ENCODE measurements around the gene HAT1.
"Not testable (repeated sequence)": the region's sequence is repeated elsewhere in the genome, so short reads cannot be mapped to it uniquely, and the experiment has no call there.

The HAT1 gene

DNA sequence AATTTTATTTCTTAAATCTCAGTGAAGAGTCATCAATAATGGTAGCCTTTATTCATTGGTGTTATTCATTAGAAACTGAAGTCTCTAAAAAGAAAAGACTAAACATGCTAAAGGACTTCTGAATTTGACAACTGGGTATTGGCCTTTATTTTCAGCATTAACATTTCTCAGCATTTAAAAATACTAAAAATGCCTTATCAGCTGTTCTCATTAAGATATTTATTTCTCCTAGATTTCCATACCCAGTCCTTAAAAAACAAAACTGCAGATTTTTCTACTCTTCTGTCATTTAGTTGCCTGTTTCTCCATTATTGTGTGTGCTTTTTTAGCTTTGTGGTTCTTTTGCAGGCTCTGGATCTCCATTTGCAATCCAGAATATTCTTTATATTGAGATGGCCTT, 46.2 kb downstream of the HAT1 start:
- in situ Hi-C loops (cut with MboI; ENCODE audit: low sequenced_read_pairs) = no loop called here

GRCh38 chr2:171972329-171972982, 50.2 kb downstream of the HAT1 start:
- in situ Hi-C loops (cut with MboI; ENCODE audit: low sequenced_read_pairs) = no loop called here

DNA sequence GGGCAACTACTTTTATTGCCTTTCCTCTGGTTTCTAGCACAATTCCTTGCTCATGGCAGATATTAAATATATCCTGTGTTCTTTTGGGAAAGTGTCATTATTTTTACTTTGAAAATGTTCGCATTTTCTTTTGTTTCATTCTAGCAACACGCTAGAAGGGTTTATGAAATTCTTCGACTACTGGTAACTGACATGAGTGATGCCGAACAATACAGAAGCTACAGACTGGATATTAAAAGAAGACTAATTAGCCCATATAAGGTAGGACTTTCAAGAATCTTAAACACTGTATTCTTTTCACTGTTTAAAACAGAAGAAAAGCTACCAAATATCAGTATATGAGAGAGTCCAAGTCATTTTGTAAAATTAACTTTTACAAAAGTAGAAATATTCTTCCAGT, 56.8 kb downstream of the HAT1 start:
- in situ Hi-C loops (cut with MboI; ENCODE audit: low sequenced_read_pairs) = no loop called here

DNA sequence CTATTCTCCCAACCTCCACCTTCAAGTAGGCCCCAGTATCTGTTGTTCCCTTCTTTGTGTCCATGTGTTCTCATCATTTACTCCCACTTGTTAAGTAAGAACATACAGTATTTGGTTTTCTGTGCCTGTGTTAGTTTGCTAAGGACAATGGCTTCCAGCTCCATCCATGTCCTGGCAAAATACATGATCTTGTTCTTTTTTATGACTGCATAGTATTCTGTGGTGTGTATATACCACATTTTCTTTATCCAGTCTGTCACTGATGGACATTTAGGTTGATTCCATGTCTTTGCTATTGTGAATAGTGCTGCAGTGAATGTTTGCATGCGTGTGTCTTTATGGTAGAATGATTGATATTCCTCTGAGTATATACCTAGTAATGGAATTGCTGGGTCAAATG, 61.7 kb downstream of the HAT1 start:
- in situ Hi-C loops (cut with MboI; ENCODE audit: low sequenced_read_pairs) = not testable (repeated sequence)

DNA sequence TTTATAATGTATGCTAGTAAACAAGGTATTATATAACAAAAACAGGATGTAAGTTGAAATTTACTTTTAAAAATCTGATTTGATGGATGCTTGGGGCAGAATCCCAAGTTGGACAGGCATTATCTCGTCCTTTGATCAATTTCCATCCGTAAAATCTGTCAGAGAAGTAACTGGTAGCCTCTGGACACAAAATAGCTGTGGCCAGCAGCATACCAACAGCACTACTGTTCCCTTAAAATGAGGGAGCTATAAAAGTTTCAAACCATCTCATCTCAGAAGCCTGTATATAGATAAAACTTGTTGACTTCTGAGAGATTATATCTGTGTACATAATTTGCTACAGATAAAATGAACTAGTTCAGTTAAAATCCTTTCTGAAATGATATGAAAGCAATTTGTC, 62.8 kb downstream of the HAT1 start:
- in situ Hi-C loops (cut with MboI; ENCODE audit: low sequenced_read_pairs) = no loop called here

GRCh38 chr2:171986778-171987177, 64.5 kb downstream of the HAT1 start:
- in situ Hi-C loops (cut with MboI; ENCODE audit: low sequenced_read_pairs) = no loop called here

DNA sequence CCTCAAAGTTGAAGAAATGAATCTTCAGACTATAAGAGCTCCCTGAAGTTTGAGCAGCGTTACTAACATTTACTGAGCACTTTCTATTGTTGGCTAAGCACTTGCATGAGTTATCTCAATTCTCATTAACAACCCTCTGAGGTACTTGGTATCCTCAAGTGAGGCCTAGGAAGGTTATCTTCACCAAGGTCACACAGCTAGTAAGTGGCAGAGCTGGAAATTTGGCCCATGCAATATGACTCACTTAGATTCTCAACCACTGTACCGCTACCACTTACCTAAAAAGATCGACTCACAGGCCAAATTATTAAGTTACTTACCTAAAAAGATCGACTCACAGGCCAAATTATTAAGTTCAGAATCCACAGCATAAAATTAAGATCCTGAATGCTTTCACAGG, 68.8 kb downstream of the HAT1 start:
- in situ Hi-C loops (cut with MboI; ENCODE audit: low sequenced_read_pairs) = no loop called here

DNA sequence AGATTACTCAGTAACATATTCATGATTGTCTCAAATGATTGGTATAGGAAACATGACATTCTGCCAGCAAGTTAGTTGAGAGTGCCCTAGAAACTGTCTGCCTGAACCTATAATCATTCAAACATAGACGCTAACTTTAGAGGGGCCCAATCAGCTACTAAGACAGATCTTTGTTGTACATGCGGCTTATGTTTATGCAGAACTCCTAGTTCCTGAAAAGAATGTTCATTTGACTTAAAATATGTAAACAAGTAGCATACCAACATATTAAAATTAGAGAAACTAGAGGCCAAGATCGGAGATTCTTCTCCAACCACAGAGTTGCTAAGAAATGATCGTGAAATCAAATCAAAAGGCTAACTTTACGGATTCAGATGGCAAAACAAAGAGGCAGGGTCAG, 73.3 kb downstream of the HAT1 start:
- in situ Hi-C loops (cut with MboI; ENCODE audit: low sequenced_read_pairs) = no loop called here

- in situ Hi-C loops (cut with MboI; ENCODE audit: low sequenced_read_pairs) = no loop called here
Measured at GRCh38 chr2:171996021-171996420, 73.8 kb downstream of the HAT1 start.

GRCh38 chr2:171997031-171997430, 74.8 kb downstream of the HAT1 start:
- in situ Hi-C loops (cut with MboI; ENCODE audit: low sequenced_read_pairs) = not testable (repeated sequence)

DNA sequence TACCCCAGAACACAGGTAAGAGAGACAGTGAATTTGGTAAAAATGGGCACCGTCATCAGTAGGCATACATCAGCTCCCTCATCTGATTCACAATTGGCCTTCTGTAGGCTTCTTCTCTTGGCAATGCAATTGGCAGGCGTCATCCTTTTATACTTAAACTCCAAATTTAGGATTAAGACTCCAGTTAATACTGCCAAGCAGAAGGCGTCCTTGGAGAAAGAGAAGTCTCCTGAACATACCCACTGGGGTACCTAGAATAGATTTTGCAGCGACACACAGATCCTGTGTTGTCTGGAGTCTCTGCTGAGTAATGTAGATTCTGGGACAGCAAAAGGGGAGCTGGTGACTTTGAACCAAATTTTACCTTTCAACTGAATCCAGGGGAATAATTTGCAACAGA, 76.9 kb downstream of the HAT1 start:
- in situ Hi-C loops (cut with MboI; ENCODE audit: low sequenced_read_pairs) = no loop called here

- in situ Hi-C loops (cut with MboI; ENCODE audit: low sequenced_read_pairs) = no loop called here
Measured at GRCh38 chr2:171999604-172000469, 77.6 kb downstream of the HAT1 start, which contains the start of gene METAP1D. Gene METAP1D, plus strand, starts transcription at chr2:171999953. Its CDS starts 17 bp downstream, at chr2:171999970.

- in situ Hi-C loops (cut with MboI; ENCODE audit: low sequenced_read_pairs) = no loop called here
Measured at GRCh38 chr2:172000696-172001361, 78.6 kb downstream of the HAT1 start.

GRCh38 chr2:172007372-172007771, 85.1 kb downstream of the HAT1 start:
- in situ Hi-C loops (cut with MboI; ENCODE audit: low sequenced_read_pairs) = no loop called here

DNA sequence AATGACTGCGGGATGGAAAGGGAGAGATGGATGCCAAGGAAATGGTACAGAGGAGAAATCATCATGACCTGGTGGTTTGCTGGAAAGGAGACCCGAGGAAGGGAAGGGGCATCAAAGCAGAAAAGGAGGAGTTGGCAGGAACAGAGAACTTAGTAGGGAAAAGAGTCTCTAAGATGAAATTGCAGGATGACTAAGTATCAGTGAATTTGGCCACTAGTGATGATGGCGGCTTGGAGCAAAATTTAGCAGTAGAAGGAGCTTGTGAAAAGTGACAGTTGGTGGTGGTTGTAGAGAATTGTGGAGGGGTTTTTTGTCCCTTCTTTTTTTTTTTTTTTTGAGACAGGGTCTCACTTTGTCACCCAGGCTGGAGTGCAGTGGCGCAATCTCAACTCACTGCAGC, 87.6 kb downstream of the HAT1 start:
- in situ Hi-C loops (cut with MboI; ENCODE audit: low sequenced_read_pairs) = no loop called here

- in situ Hi-C loops (cut with MboI; ENCODE audit: low sequenced_read_pairs) = no loop called here
Measured at GRCh38 chr2:172011812-172012575, 89.7 kb downstream of the HAT1 start.

- in situ Hi-C loops (cut with MboI; ENCODE audit: low sequenced_read_pairs) = no loop called here
Measured at GRCh38 chr2:172012677-172013391, 90.6 kb downstream of the HAT1 start.

DNA sequence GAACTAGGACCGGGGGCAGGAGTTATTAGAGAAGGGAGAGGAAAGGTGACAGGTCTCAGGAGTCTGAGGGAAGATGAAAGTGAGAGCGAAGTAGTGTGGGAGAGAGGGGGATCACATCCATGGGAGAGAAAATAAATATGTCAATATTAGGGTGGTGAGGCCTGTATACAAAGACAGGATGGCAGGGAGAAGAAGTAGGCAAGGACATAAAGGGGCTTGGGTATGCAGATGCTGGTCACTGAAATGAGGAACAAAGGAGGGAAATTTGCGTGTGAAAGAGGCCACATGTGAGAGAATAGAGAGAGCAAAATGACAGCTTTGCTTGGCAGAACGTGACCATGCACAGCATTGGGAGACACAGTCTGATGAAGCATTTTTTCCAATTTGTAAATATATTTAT, 91.1 kb downstream of the HAT1 start:
- in situ Hi-C loops (cut with MboI; ENCODE audit: low sequenced_read_pairs) = no loop called here

DNA sequence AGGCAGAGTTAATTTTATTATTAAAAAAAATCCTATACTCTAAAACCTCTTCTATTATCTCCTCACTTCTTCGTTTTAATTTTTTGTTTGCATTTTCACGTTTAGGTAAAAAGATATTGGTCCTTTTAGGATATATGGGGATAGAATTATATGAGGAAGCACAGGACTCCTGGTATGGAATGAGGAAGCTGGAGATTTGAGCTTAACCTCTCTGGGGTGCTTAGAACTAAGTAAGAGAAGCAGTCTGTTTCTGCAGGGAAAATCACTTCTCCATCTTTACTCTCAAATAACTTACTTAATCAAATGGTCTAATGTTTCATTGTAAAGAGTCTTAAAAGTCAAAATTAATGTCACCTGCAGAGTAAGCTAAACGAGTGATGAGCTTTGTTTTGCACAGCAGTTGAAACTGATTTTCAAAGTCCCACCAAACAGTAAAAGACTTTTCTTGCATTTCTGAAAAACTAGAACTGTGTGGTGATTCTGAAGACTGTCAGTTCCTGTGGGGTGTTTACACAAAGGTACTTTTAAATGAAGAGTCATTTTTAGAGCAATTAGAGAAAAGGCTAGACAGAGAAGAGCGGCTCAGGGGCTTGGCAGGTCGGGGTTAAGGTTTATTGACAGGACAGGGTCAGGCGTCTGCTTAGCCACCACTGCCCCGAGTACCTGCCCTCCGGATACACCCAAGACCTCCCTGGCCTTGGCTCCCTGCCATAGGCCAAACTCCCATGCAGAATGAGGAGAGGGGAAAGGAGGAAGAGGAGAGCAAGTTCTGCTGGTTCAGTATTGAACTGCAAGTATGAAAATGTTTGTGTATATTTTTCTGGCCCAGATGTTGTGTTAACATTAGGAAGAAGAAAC, 99.0 kb downstream of the HAT1 start:
- in situ Hi-C loops (cut with MboI; ENCODE audit: low sequenced_read_pairs) = no loop called here
